ENCODE data around the gene SLC24A3.

GRCh38 chr20:19205981-19206396 lies 6.5 kb upstream of the SLC24A3 start:
- TF ChIP-seq, protein P1, sequence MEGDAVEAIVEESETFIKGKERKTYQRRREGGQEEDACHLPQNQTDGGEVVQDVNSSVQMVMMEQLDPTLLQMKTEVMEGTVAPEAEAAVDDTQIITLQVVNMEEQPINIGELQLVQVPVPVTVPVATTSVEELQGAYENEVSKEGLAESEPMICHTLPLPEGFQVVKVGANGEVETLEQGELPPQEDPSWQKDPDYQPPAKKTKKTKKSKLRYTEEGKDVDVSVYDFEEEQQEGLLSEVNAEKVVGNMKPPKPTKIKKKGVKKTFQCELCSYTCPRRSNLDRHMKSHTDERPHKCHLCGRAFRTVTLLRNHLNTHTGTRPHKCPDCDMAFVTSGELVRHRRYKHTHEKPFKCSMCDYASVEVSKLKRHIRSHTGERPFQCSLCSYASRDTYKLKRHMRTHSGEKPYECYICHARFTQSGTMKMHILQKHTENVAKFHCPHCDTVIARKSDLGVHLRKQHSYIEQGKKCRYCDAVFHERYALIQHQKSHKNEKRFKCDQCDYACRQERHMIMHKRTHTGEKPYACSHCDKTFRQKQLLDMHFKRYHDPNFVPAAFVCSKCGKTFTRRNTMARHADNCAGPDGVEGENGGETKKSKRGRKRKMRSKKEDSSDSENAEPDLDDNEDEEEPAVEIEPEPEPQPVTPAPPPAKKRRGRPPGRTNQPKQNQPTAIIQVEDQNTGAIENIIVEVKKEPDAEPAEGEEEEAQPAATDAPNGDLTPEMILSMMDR (IDR thresholded peaks at IDR 0.05), result peak; percentile 53 to 88 (median 82)
- no peak for TF ChIP-seq EP300 (IDR thresholded peaks at IDR 0.05)
- TF ChIP-seq POLR2AphosphoS5 (IDR thresholded peaks at IDR 0.05), result no peak
- no peak for TF ChIP-seq POLR2A (IDR thresholded peaks at IDR 0.05)

Measured in sigmoid colon (tissue), 4 donors.